Trophoblast cell (in vitro differentiated cells and primary cell): ENCODE data around the gene NCOA4. TPM values are rescaled to one million over a fixed set of nuclear protein-coding genes. Genes with fewer than 3 reads are reported as not detected.

ENCODE experiments used
- DNase-seq, 2 donors: peaks; one replicate each; pipeline ENCODE4 v3.0.0-alpha.2; 2016
- H2AFZ ChIP-seq: 2 replicates; pipeline ENCODE4 v1.6.1; 2013; ENCODE audit warnings: low read length, moderate library complexity, mild to moderate bottlenecking; ENCODE audit not compliant: insufficient read depth, poor library complexity
- H2AK5ac ChIP-seq: 2 replicates; pipeline ENCODE4 v1.6.1; 2013; ENCODE audit warnings: mild to moderate bottlenecking, low read length
- H2BK120ac ChIP-seq: 2 replicates; pipeline ENCODE4 v1.6.1; 2013; ENCODE audit warnings: low read length, mild to moderate bottlenecking, moderate library complexity; ENCODE audit not compliant: insufficient read depth, poor library complexity
- H2BK12ac ChIP-seq: 2 replicates; pipeline ENCODE4 v1.6.1; 2013; ENCODE audit warnings: mild to moderate bottlenecking, low read length, moderate library complexity
- H2BK5ac ChIP-seq: 2 replicates; pipeline ENCODE4 v1.6.1; 2013; ENCODE audit warnings: low read length, low read depth, moderate library complexity, mild to moderate bottlenecking; ENCODE audit not compliant: poor library complexity
- H3K14ac ChIP-seq: 2 replicates; pipeline ENCODE4 v1.6.1; 2013; ENCODE audit warnings: mild to moderate bottlenecking, low read length
- H3K18ac ChIP-seq: 2 replicates; pipeline ENCODE4 v1.6.1; 2013; ENCODE audit warnings: mild to moderate bottlenecking, low read length
- H3K23ac ChIP-seq: 2 replicates; pipeline ENCODE4 v1.6.1; 2013; ENCODE audit warnings: low read length
- H3K27ac ChIP-seq: 2 replicates; pipeline ENCODE4 v1.5.1; 2013; ENCODE audit warnings: low read depth, mild to moderate bottlenecking, inconsistent platforms, low read length, moderate library complexity
- H3K27me3 ChIP-seq: 2 replicates; pipeline ENCODE4 v1.6.1; 2013; ENCODE audit warnings: inconsistent platforms, mild to moderate bottlenecking, low read length, moderate library complexity; ENCODE audit not compliant: insufficient read depth
- H3K36me3 ChIP-seq, 2 experiments: 1 replicate in 1 of 2; 2 replicates in 1 of 2; pipeline ENCODE4 v1.6.1; 2013; ENCODE audit warnings: low read length in 2 of 2, mild to moderate bottlenecking in 2 of 2, moderate library complexity in 1 of 2; ENCODE audit not compliant: insufficient read depth in 2 of 2, control insufficient read depth in 1 of 2
- H3K4ac ChIP-seq: 2 replicates; pipeline ENCODE4 v1.6.1; 2013; ENCODE audit warnings: low read depth, mild to moderate bottlenecking, low read length, moderate library complexity
- H3K4me1 ChIP-seq, 2 experiments: 1 replicate in 1 of 2; 2 replicates in 1 of 2; pipeline ENCODE4 v1.6.1; 2013; ENCODE audit warnings: low read length in 2 of 2, mild to moderate bottlenecking in 2 of 2, moderate library complexity in 1 of 2; ENCODE audit not compliant: insufficient read depth in 2 of 2, control insufficient read depth in 1 of 2
- H3K4me2 ChIP-seq: 2 replicates; pipeline ENCODE4 v1.6.1; 2013; ENCODE audit warnings: inconsistent platforms, mild to moderate bottlenecking, low read length, moderate library complexity
- H3K4me3 ChIP-seq: 2 replicates; pipeline ENCODE4 v1.5.1; 2013; ENCODE audit warnings: mild to moderate bottlenecking, low read depth, low read length, inconsistent platforms
- H3K79me1 ChIP-seq: one replicate; pipeline ENCODE4 v1.6.1; 2013; ENCODE audit warnings: low read length
- H3K79me2 ChIP-seq: 2 replicates; pipeline ENCODE4 v1.6.1; 2013; ENCODE audit warnings: low read length, mild to moderate bottlenecking; ENCODE audit not compliant: control insufficient read depth, insufficient read depth, poor library complexity
- H3K9ac ChIP-seq: 2 replicates; pipeline ENCODE4 v1.6.1; 2013; ENCODE audit warnings: mild to moderate bottlenecking, low read length
- H3K9me3 ChIP-seq: 2 replicates; pipeline ENCODE4 v1.6.1; 2013; ENCODE audit warnings: low read depth, mild to moderate bottlenecking, control low read depth, inconsistent platforms, low read length; ENCODE audit not compliant: insufficient read depth
- H4K12ac ChIP-seq: 2 replicates; pipeline ENCODE4 v1.6.1; 2013; ENCODE audit warnings: low read depth, mild to moderate bottlenecking, low read length, moderate library complexity
- H4K8ac ChIP-seq: 2 replicates; pipeline ENCODE4 v1.6.1; 2013; ENCODE audit warnings: low read depth, mild to moderate bottlenecking, low read length, moderate library complexity
- H4K91ac ChIP-seq: one replicate; pipeline ENCODE4 v1.6.1; 2013; ENCODE audit warnings: low read depth, mild to moderate bottlenecking, low read length, moderate library complexity
- WGBS: extraction: QIAGEN DNeasy Blood & Tissue Kit; methylation state at CpG from one replicate; pipeline ENCODE4 v1.1.7; 2013; ENCODE audit warnings: missing lambda C conversion rate; ENCODE audit not compliant: insufficient read length, insufficient coverage; ENCODE audit errors: extremely low coverage; 5-methylcytosine and 5-hydroxymethylcytosine counted together
- polyA plus RNA-seq: library from polyadenylated mRNA; stranded (reverse); fragments of 200-250 nt; gene quantifications from 2 replicates; pipeline ENCODE4 v1.2.3, GENCODE V29; 2013

The NCOA4 gene
- 187 and 194 TPM in 2 replicates for polyA plus RNA-seq

DNA sequence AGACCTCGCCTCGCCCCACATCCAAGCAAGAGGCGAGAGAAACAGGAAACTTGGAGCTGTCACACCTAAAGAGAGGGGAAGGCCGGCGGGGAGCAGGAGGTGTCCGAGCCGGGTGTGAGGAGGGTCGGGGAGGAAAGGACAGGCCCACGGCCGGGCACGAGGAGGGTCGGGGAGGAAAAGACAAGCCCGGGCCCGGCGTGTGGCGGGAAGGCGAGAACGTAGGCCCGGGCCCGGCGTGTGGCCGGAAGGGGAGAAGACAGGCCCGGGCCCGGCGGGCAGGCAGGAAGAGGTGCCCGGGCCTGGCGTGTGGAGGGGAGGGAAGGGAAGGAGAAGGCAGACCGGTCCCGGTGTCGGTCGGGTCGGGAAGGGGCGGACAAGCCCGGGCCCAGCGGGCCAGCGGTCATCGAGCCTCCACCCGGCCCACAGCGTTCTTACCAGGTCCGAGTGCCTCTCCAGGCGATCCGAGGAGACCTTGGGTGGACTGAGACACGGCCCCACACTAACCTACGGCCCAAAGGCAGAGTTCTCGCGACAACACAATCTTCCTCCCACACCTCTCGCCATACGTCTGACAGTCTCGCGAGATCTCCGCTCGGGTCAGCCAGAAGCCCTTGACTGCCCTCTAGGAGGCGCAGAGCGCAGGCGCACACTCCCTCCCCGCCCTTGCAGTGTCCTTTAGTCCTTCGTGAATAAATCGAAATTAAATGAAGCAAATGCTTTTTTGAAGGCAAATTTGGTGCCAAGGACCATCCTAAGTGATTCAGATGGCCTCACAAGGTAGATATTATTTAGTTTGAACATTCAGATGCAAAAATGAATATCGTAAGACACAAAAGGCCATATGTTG, at the start of gene NCOA4:
Gene NCOA4, minus strand, starts transcription at position 533 of the 847 bp plus-strand sequence. CDS start 13,943 bp downstream, outside the sequence.
- peak within 1 kb of the TSS; percentile 79 for H2BK12ac ChIP-seq
- peak within 1 kb of the TSS; percentile 98 for H3K4me3 ChIP-seq
- H2BK5ac ChIP-seq, result peak within 1 kb of the TSS; percentile 94
- no CpG with 5 or more reads among the region's 59 CpGs for WGBS
- H2BK120ac ChIP-seq, result peak within 1 kb of the TSS; percentile 95
- H2AFZ ChIP-seq, result peak within 1 kb of the TSS; percentile 46
- peaks cover 7% of the 10 kb centered on the region for H3K79me2 ChIP-seq
- peak within 1 kb of the TSS; percentile 88 for H4K91ac ChIP-seq
- peaks cover 10% of the 10 kb centered on the region for H3K79me1 ChIP-seq
- H3K4me1 ChIP-seq, result peaks cover 5 to 7% of the 10 kb centered on the region in 2 experiments
- H2AK5ac ChIP-seq, result peak within 1 kb of the TSS; percentile 82
- H3K9me3 ChIP-seq, result no peaks in the 10 kb centered on the region
- H3K4me2 ChIP-seq, result peak within 1 kb of the TSS; percentile 95
- H3K9ac ChIP-seq, result peak within 1 kb of the TSS; percentile 99
- no peak within 1 kb of the TSS for H3K23ac ChIP-seq
- H4K8ac ChIP-seq, result peak within 1 kb of the TSS; percentile 98
- H3K36me3 ChIP-seq, result no peaks in the 10 kb centered on the region
- H3K27ac ChIP-seq, result peak within 1 kb of the TSS; percentile 90
- H4K12ac ChIP-seq, result peak within 1 kb of the TSS; percentile 98
- H3K4ac ChIP-seq, result peak within 1 kb of the TSS; percentile 64
- no peaks in the 10 kb centered on the region for H3K27me3 ChIP-seq
- H3K14ac ChIP-seq, result peak within 1 kb of the TSS; percentile 98
- H3K18ac ChIP-seq, result peak within 1 kb of the TSS; percentile 99
- peak; percentile 98 to 99 for DNase-seq

DNA sequence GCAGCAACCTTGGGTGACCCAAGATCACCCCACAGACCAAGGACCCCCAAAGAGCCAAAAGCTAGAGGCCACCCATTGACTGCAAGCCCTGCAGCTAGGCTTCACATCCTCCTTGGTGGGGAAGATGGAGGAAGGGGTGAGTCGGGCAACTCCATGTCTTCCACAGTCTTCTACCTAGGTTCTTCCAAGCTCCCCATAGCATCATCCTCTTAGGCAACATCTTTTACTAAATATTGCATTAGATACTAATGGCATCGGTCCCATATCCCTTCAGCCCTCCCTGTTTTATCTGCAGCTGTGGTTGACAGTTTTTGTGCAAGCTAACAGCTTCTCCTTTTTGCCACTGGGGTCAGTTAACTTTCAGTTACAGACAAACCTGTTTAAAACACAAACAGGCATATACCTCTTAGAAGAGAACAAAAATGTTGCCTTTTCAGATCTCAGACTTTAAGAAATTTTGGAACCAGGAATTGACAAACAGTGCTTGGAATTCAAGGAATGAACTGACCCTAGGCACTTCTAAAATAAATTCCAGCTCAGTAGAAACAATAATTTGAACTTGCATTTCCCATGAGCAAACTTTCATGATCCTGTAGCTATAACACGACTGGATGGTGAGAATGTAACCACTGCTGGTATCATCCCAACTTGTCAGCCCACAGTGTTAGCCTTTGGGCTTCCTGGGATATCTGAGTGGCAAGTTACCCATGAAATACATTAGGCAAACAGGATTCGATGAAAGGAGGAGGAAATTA, 49.6 kb upstream of the NCOA4 start:
- no peaks in the 10 kb centered on the region for H3K27me3 ChIP-seq

DNA sequence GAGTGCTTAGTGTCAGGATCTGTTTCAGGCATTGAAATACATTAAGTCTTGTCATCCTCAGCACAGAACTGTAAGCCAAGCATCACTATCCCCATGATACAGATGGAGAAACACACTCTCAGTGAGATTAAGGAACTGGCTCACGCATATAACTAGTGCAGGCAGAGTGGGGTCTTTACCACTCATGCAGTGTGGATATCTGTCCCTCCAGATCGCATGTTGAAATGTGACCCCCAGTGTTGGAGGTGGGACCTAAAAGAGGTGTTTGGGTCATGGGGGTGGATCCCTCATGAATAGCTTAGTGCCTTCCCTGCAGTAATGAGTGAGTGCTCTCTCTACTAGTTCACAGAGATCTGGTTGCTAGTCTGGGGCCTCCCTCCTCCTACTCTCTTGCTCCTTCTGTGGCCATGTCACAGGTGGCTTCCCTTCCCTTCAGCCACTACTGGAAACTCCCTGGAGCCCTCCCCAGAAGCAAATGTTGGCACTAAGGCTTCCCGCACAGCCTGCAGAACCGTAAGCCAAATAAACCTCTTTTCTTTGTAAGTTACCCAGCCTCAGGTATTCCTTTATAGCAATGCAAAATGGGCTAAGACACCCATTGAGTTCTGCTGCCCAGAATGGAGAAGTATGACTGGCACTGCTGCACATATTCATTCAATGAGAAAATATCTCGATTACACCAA, 47.4 kb upstream of the NCOA4 start:
- no peak overlapping the region for H2BK12ac ChIP-seq
- no peak overlapping the region for H3K23ac ChIP-seq
- DNase-seq, result no peak
- no peak overlapping the region for H2BK120ac ChIP-seq
- H3K4me1 ChIP-seq, result peaks cover 4 to 6% of the 10 kb centered on the region in 2 experiments
- no peak overlapping the region for H3K18ac ChIP-seq
- H4K91ac ChIP-seq, result no peak overlapping the region
- H3K14ac ChIP-seq, result no peak overlapping the region
- WGBS, result no CpG with 5 or more reads among the region's 5 CpGs
- no peaks in the 10 kb centered on the region for H3K36me3 ChIP-seq
- H2AK5ac ChIP-seq, result no peak overlapping the region
- no peak overlapping the region for H3K4me2 ChIP-seq
- no peak overlapping the region for H2BK5ac ChIP-seq
- H3K9me3 ChIP-seq, result no peaks in the 10 kb centered on the region
- no peak overlapping the region for H4K12ac ChIP-seq
- H3K9ac ChIP-seq, result no peak overlapping the region
- no peak overlapping the region for H3K4ac ChIP-seq
- no peaks in the 10 kb centered on the region for H3K79me2 ChIP-seq
- H3K27ac ChIP-seq, result no peak overlapping the region
- no peak overlapping the region for H4K8ac ChIP-seq
- H3K4me3 ChIP-seq, result no peak overlapping the region
- H3K27me3 ChIP-seq, result no peaks in the 10 kb centered on the region
- no peak overlapping the region for H2AFZ ChIP-seq
- no peaks in the 10 kb centered on the region for H3K79me1 ChIP-seq

More for the DNA sequence above, 49.6 kb upstream of the NCOA4 start:
- Histone ChIP-seq H3K79me2 (no peaks in the 10 kb centered on the region), H2AFZ (no peak overlapping the region), H4K91ac (no peak overlapping the region), H3K4me2 (no peak overlapping the region), H2BK5ac (no peak overlapping the region), H3K14ac (no peak overlapping the region), H2BK12ac (no peak overlapping the region), H3K4me3 (no peak overlapping the region), H3K36me3 (no peaks in the 10 kb centered on the region), H3K27ac (no peak overlapping the region), H4K8ac (no peak overlapping the region), H3K79me1 (no peaks in the 10 kb centered on the region), H3K9ac (no peak overlapping the region), H3K4me1 (peaks cover 4 to 6% of the 10 kb centered on the region in 2 experiments), H2AK5ac (no peak overlapping the region), H3K18ac (no peak overlapping the region), H3K23ac (no peak overlapping the region), H3K4ac (no peak overlapping the region), H4K12ac (no peak overlapping the region), H3K9me3 (no peaks in the 10 kb centered on the region), H2BK120ac (no peak overlapping the region)
- DNase-seq, result peak; percentile 34 to 91
- no CpG with 5 or more reads among the region's 4 CpGs for WGBS

DNA sequence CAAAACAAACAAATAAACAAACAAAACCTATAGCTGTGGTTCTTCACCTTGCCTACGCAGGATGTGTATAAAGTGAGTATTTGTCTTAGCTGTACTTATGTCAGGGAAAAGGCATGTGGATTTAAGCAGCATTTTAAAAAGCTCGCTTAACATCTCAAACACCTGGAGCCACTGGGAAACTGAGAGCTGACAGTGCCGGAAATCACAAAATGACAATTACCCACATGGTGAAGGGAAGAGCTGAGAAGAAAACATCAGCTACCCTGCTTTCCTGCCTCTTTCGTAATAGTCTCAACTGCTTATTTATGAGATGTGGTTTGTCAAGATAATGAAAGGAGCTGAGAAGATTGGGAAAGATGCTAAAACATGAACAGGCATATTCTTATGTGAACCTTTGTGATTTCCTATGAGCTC, 46.7 kb upstream of the NCOA4 start:
- WGBS, result no CpG with 5 or more reads among the region's 4 CpGs
- no peak overlapping the region for H4K91ac ChIP-seq
- DNase-seq, result peak; percentile 87 to 97

More for the DNA sequence above, 46.7 kb upstream of the NCOA4 start:
- Histone ChIP-seq H3K23ac (no peak overlapping the region), H3K4ac (no peak overlapping the region), H2BK120ac (no peak overlapping the region), H3K4me1 (peaks cover 4 to 6% of the 10 kb centered on the region in 2 experiments), H3K27ac (no peak overlapping the region), H2BK5ac (no peak overlapping the region), H3K9me3 (no peaks in the 10 kb centered on the region), H3K27me3 (no peaks in the 10 kb centered on the region), H3K79me1 (no peaks in the 10 kb centered on the region), H3K36me3 (no peaks in the 10 kb centered on the region), H2AFZ (no peak overlapping the region), H3K79me2 (no peaks in the 10 kb centered on the region), H4K12ac (no peak overlapping the region), H4K8ac (no peak overlapping the region), H3K9ac (no peak overlapping the region), H2AK5ac (no peak overlapping the region), H2BK12ac (no peak overlapping the region), H3K14ac (no peak overlapping the region), H3K4me3 (no peak overlapping the region), H3K4me2 (no peak overlapping the region), H3K18ac (no peak overlapping the region)
